NCI-H2171 treated with DMSO at 0.1 percent for 48 hours (cell line): ENCODE results near the gene GGNBP2.
A peak's percentile ranks its signal among the peaks of the same experiment; 100 is the strongest.
"Not testable (repeated sequence)": the region's sequence is repeated elsewhere in the genome, so short reads cannot be mapped to it uniquely, and the experiment has no call there.

ENCODE experiments used
- DNase-seq: peaks from one replicate; lab custom pipeline; 2025; lab: John Stamatoyannopoulos, UW

Gene GGNBP2, protein sequence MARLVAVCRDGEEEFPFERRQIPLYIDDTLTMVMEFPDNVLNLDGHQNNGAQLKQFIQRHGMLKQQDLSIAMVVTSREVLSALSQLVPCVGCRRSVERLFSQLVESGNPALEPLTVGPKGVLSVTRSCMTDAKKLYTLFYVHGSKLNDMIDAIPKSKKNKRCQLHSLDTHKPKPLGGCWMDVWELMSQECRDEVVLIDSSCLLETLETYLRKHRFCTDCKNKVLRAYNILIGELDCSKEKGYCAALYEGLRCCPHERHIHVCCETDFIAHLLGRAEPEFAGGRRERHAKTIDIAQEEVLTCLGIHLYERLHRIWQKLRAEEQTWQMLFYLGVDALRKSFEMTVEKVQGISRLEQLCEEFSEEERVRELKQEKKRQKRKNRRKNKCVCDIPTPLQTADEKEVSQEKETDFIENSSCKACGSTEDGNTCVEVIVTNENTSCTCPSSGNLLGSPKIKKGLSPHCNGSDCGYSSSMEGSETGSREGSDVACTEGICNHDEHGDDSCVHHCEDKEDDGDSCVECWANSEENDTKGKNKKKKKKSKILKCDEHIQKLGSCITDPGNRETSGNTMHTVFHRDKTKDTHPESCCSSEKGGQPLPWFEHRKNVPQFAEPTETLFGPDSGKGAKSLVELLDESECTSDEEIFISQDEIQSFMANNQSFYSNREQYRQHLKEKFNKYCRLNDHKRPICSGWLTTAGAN

DNA sequence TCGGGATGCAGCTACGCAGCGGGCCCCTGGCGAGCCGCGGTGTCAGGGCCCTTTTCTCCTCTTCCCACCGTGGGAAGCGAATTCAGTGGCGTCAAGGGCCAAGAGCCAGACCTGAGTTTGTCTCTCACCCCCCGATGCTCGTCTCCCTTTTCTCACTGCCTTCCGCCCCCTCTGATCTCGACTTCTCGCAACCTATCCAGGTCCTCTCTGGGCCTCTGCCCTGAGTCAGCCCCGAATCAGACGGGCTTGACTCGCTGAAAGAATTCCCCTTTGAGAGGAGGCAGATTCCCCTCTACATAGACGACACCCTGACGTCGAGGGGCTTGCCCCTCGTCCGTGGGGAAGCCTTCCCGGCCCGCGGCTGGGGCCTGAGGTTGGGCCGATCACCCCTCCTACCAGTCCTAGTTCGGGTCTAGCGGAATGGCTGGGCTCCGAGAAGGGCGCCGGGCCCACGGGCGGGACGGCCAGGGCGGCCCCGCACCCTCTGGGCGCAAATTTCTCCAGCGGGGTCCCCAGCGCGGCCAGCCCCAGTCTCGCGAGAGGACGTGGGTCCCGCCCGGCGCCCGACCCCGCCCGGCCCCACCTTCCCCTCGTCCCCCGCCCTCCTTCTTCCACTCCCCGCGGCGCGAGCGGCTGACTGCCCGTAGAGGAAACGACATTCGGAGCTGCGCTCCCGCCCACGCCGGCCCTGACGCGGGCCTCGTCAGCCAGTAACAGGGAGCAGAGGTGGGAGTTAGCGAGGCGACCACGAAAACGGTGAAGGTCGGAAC, at the start of gene GGNBP2:
Gene GGNBP2 (plus strand): TSS at position 613 of the 770 bp plus-strand sequence. CDS start 806 bp downstream, outside the sequence.
- DNase-seq = peak; percentile 90

DNA sequence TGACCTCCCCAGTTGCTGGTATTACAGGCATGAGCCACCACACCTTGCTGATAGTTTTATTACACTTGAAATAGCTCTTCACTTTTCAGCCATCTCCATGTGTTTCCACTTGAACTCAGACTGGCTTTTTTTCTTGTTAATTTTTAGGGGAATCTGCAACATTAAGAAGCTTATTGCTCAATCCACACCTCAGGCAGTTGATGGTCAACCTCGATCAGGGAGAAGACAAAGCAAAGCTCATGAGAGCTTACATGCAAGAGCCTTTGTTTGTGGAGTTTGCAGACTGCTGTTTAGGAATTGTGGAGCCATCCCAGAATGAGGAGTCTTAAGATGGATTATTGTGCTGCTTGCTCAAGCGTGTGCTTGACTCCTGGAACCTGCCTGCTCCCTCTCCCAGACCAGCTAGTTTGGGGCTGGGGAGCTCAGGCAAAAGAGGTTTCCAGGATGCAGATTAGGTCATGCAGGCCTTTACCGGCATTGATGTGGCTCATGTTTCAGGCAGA, 49.6 kb upstream of the GGNBP2 start:
- DNase-seq = no peak

DNA sequence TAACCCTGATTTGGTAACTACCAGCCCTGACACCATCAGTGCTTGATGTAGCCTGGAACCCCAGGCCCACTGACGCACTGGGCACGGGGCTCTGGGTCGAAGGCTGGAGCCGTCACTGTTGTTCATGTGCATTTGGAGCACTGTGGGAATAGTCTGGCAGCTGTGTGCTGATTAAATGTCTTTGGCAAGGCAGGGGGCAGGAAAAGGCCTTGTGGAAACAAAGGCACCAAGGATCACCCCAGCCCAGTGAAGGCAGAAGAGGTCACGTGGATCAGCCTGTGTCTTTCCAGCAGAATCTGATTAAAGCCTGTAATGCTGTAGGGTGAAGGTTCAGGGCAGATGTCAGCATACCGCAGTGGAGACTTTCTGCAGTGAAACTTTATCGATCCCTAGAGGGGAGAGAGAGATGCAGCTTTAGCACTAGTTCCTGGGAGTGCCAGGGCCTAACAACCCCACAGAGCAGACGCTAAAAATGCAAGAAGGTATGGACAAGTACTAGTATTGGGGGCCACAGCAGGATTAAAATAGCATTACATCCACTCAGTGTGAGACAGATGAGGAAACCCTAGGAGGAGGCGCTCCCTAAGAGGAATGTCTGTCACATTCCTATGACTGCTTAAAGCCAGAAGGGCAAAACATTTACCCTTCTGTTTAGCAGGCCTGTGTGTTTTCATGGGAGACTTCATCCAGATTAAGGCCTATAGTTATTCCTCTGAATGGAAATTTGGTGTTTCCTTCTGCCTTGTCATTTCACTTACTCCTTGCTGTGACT, 48.5 kb upstream of the GGNBP2 start:
- no peak for DNase-seq

DNA sequence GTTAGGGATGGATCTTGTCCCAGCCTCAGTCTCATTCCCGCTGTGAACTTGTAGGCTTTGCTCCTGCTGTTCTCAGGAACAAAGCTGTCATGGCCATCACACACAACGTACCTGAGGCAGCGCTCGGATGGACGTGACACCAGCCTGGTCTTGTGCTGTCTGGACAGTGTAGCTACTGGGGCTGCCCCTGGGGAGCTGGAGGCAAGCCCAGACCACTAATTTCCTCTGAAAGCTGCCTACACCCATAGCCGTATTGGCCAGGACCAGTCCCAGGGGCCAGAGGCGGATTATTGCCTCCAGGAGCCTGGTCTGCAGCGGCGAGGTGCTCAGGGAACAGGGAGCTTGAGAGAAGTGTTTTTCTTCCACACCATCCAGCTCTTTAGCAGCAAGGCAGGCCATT, 46.6 kb upstream of the GGNBP2 start:
- DNase-seq = no peak

DNA sequence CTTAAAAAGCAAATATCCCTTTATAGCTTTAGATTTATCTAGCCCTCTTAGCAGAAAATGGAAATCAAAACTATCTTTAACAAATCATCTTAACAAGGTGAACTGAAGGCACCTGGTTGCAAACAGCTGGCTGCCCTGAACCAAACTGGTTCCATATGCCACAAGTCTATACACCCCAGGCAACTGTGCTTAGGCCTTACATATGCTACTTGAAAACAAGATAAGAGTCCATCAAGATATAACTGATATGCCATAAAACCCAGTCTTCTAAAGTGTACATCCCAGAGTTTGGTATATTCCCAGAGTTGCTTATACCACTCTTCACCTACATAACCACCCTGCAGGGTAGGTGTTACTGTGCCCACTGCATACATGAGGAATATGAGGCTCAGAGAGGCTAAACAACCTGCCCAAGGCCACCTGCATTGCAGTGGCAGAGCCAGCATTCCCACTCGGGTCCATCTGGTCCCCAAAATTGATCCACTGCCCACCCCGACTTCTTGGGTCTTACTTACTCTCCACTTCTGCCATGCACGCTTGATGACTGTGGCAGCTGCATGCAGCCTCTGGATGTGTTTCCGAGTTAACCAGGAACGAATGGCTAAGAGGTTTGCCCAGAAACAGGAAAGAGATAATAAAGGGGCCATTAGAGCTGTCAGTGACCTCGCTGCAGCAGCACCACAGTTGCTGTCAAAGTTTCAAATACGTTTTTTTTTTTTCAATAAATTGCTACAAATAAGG, 46.0 kb upstream of the GGNBP2 start:
- no peak for DNase-seq

DNA sequence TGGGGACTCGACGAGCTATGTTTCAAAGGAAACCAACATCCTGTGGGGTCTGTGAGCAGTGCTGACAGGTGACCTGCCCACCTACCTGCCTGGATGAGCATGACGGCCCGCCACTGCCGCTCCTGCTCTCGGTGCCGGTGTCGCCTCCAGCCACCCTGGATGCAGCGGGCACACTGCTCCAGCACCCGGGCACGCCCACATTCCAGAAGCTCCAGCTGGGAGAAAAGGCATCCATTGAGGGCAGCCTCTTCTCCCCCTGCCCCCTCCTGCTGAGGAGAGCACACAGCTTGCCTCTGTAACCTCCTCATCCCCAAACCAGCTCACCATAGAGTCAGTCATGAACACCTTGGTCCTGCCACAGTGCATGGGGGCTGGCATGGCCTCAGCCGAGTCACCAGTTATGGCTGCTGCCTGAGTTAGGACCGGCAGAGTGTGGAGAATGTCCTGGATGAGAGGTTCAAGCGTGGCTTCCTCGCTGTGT, 43.9 kb upstream of the GGNBP2 start:
- DNase-seq = no peak

DNA sequence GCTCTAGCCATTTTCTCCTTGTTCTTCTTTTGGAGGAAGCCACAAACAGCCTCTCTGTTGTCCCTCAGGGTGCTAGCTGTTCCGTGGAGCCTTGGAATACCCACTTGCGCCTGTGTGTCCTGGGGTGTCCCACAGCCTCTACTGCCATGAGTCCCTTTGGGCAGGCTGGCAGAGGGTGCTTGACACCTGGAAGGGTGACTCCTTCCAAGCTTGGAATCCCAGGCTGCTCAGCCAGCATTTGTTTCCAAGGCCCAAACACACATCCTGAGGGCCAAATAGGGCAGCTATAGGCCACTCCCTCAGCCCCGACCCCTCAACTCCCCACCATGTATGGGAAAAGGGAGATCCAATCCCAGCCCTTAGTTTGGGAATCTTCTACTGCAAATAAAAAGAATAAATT, 43.4 kb upstream of the GGNBP2 start:
- no peak for DNase-seq

DNA sequence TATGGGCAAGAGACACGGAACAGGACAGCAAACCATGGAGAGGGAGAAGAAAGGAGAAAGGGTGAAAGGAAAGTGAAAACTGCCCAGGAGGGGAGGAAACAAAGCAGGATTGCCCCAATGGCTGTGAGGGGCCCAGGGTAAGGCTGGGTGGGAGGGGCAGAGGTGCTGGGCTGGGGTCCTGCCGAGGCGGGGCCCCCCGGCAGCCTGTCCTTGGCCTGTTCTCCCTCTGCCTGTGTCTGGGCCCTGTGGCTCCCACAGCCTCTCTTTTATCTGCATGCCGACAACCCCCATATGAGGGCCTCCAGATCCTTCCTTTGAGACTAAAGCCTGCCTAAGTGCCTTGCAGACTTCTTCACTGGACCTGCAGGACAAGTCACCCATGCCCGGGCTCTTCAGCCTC, 42.8 kb upstream of the GGNBP2 start:
- DNase-seq = no peak

DNA sequence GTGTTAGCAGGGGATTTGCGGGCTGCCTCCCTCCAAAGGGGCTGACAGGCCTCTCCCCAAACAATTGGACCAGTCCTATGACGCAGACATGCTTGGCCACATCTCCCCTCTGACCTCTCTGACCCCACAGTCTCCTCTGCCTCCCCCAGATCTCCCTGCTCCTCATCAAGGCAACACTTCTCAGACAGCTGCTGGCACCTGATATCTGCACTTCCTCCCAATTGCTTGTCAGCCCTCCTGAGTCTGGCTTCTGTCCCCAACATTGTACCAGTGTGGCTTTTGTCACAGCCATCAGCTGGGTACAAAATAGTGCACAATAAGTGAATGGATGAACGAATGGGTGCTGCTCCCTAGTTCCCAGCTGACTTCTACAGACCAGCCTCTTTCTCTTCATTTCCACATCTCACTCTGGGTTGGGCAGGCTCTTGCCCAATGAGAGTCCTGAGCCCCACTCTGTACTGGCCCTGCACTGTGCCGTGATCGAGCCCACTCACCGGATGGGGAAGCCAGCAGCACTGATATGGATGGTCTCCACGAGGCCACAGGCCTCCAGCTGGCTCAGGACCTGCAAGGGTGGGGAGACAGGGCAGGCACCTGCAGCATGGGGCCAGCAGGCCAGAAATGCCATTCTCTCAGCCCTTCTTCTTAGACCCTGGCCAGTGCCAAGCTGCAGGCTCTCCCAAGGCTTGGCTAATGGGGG, 41.1 kb upstream of the GGNBP2 start:
- DNase-seq = no peak

DNA sequence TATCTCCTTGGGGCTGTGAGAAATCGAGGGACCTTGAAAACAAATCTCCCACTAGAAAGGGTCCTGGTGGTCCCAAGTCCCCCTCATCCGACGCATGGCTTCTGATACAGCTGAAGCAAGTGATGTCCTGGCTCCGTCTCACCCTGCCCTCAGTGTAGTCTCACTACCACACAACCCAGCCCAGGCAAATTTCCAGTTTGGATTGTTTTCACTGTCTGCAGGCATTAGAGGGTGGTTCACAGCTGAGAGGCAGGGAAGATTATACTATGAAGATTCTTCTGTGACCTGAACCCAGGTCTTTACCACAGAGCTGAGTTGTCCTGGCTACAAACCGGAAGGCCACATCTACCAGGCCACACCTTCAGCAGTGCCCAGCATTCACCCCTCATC, 40.6 kb upstream of the GGNBP2 start:
- no peak for DNase-seq

DNA sequence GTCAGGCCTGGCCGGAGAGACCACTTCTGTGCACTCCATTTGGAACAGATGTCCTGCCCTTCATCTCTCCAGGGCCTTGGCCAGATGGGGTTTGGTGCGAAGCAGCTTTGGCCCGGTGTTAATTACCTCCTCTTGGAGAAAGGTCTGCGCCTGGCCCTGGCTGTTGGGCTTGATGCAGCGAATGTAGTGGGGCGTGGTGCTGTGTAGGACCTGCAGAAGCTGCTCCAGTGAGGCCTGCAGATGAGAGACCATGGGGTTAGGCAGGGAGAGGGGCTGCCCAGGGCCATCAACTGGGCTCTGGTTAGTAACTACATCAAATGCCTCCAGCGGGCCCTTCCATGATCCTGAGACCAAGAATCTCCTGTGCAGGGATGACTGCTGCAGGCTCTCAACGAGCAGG, 39.5 kb upstream of the GGNBP2 start:
- no peak for DNase-seq

DNA sequence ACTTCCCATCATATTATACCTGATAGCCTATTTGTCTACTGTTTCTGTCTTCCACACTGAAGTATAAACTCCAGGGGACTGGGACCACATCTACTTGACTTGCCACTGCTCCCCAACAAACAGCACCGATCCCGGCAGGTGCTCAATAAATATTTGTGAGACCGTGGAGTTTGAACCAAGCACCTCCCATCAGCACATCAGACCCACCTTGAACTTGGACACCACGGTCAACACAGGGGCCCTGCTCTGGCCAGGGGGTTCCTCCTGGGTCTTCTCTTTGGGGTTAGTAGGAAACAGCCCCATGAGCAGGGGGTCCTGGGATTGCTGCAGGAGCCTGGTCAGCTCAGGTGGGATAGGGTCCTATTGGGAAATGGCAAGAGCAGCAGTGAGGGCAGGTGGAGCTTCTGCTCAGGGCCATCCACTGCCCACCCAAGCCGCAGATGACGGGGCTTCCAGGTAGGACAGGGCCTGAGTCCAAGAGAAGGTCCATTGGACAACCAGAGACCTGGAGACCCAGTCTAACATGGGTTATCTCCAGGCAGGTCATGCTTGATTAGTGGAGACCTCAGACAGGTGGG, 38.4 kb upstream of the GGNBP2 start:
- DNase-seq = no peak

DNA sequence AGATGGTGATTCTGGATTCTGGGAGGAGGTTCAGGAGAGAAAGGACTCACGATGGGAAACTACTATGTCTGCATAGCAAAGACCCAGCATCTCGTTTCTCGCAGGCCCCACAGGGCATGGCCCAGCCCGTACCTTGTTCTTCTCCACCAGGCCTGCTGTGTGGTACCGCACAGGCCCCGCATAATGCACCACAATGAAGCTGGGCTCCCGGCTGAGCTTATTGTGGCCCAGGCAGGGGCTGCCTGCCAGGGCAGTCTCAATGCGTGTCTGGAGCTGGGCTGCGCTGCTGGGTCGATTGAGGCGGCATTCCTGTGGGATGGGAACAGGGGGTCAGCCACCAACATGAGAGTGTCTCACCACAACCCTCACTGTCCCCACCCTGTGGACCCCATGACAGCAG, 37.9 kb upstream of the GGNBP2 start:
- no peak for DNase-seq

DNA sequence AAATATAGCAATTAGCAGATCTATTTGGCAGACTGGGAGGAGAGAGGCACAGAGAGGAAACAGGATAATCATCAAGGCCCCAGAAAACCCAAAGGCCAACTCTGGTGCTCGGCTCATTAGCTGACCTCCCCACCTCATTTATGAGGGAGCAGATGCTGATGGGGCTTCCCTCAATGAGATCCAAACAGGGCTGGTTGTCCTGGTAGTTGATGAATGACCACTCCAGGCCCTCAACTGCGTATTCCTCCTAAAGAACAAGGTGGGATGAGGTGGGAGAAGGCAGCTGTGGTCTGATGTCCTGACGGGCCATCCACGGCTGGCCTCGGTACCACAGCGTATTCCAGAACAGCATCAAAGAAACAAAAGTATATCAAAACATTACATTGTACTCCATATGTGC, 37.5 kb upstream of the GGNBP2 start:
- DNase-seq = no peak

DNA sequence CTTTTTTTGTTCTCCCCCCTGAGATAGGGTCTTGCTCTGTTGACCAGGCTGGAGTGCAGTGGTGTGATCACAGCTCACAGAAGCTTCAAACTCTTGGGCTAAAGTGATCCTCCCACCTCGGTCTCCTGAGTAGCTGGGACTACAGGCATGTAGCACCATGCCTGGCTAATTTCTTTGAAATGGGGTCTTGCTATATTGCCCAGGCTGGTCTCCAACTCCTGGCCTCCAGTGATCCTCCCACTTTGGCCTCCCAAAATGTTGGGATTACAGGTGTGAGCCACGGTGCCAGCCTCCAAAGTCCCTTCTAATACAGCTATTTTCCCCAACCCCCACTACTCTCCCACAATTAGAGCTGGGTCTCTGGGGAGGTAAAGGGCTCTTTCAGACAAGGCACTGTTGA, 36.3 kb upstream of the GGNBP2 start:
- DNase-seq = not testable (repeated sequence)

DNA sequence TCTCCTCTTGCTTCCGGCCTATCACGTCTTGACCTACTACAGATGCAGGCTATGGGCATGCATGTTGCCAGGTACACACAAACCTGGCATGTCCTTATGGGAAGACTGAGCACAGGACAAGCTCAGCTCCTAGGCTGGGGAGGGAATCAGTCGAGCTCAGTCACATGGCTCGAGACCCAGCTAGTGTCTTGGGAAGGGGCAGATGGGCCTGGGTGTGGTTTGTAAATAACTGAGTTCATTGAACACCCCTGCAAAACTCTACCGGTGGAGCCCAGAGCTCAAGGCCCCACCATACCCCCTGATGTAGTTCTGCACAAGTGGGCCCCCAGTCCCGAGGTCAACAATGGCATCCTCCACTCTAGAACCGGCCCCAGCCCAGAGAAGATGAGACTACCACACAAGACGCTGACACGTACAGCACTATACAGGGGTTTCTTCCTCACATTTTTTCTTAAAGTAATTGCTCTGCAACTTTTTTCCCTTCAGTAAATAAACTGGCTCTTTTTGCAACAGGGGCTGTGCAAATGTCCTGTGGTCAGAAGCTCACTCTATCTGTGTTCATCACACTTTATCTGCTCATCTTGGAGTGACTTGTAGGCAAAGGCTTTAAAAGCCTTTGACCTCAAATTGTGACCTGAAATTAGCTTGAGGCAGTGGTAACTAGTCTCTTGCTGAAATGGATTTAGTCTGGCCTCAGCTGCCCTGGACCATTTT, 35.3 kb upstream of the GGNBP2 start:
- no peak for DNase-seq

DNA sequence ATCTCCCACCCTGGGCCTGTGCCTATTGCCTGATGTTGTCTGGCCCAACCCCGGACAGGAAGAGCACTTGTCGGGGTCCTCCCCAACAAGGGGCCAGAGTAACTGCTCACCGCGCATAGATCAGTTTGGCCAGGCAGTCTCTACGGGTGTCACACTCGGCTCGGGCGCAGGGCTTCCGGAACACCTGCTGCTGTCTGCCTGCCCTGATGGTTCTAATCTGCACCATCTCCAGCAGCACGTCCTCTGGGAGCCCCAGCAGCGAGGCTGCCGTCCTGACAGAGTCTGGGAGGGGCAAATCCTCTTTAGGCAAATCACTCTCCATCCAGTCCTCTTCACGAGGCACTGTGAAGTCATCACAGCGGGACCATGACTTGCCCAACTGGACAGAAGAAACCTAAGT, 34.1 kb upstream of the GGNBP2 start:
- no peak for DNase-seq

DNA sequence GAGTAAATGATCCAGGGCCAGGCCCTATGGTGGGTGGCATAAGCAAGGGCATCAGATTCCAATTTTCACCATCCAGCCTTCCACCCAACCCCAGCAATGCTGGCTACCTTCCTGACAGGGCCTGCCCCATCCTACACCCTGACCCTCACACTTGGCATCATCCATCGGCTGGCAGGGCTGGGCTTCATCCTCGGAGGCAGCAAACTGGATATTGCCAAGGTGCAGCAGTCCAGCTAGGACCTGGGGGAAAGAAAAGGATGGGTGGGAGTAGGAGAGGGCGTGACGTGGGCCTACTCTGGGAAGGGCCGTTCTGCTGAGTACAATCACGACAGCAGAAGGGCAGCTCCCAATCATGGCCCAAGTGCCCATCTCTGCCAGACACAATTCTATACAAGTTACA, 33.5 kb upstream of the GGNBP2 start:
- no peak for DNase-seq

DNA sequence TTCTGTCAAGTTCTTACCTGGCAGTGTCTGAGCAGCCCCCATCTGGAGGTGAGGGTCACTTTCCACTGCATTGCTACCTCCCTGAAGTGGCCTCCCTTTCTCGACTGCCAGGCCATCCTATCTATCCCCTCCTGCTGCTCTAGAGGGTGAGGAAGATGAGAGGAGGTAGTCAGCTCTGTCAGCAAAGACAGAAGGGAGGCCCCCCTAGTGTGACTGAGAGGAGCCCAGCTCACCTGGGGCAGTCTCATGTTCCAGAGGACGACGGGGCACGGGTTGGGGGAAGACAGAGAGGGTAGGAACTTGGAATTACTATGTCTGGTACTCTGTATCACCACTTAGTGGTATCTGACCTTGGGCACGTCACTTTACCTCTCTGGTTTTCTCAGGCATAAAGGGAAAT, 32.1 kb upstream of the GGNBP2 start:
- DNase-seq = no peak
